ENCODE measurements around the gene MYH9. TPM values are rescaled to one million over a fixed set of nuclear protein-coding genes. Genes with fewer than 3 reads are reported as not detected.

Gene MYH9
- total RNA-seq, 4 donors from 2014 or later = 241 to 387 (median 358) TPM

DNA sequence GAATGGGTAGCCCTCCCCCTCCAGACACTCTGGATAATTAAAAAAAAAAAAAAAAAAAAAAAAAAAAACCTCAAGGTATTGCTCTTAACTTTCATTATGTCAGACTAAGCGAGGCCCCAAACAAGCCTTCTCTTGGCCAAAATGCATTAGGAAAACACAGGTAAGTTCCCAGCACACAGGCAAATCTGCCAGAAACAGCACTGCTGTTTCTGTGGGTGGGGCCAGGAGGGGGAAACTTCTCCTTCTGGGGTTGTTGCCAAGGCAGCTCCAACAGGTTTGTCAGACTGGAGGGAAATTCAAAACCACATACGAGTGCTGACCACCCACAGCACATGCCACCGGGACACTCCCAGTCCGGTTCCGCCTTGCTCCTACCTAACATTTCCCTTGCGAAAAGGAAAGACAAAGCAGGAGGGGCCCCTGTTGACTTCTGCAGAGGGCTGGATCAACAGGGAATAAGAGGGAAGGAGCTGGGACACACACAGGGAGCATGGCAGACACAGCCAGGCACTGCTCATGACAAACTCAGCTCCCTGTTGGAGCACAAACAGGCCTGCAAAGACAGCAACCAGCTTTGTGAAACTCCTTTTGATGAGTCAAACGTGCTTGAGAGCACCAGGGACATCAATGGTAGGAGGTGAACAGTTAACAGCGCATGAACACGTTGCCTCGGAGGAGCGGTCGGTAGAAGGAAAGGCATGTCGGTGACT is 55.0 kb downstream of the MYH9 start:
- peak overlapping the region in 2 of 4 donors; percentile 3 to 14 for H3K4me3 ChIP-seq

DNA sequence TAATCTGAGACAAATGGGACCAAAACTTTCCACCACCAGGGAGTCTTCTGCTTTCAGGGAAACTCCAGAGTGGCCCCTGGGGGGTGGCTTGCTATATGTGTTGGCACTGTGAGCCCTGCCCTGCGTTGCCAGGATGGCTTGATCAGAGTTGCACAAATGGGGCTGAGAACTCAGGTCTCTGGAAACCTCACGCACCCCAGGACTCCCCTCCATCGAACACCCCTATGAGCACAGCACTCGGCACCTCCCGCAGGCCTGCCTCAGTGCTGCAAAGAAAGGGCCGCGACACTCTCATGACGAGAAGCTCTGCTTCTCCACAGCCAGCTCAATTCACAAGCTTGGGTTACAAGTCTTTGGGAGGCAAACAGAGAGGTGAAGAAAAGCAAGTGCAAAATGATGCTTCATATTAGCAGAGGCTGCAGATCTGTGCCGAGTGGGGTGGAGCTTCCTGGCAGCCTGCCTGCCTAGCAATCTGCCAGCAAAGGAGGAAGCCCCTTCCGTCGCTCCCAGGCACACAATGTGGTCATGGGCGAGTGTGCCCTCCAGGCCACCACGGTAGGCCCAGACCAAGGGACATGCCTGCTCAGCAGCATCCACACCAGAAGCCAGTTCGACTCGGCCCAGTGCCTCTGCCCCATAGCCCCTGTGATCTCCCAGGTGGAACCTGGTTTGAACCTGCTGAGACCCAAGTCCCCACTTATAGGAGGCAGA is 55.7 kb downstream of the MYH9 start:
- Histone ChIP-seq H3K4me3 (peak overlapping the region; percentile 7 to 17 (median 12)), H3K27me3 (no peaks in the 10 kb centered on the region), H3K4me1 (peaks cover 100% of the 10 kb centered on the region in 4 donors), H3K9me3 (no peaks in the 10 kb centered on the region), H3K27ac (replicated peaks in 1 of 4) (peak overlapping the region; percentile 95 to 100 (median 98)), H3K36me3 (peaks cover 3 to 50% (median 37%) of the 10 kb centered on the region in 4 donors)
- intact Hi-C loops (cut with DNase I) = loop anchor here (2.0 kb wide), 1 partner anchor 55 kb away; the partner anchor contains the start of gene MYH9
- TF ChIP-seq EP300 (IDR thresholded peaks at IDR 0.05) (no peak), POLR2AphosphoS5 (IDR thresholded peaks at IDR 0.05) (peak in 1 of 2 donors; percentile 64)
- 10% methylated on average over 5 of the region's 15 CpGs for WGBS
- no peak for DNase-seq (ENCODE audit: extremely low spot score)

More for the DNA sequence above, 55.0 kb downstream of the MYH9 start:
- DNase-seq (ENCODE audit: extremely low spot score) = no peak
- Histone ChIP-seq H3K27ac (replicated peaks in 1 of 4) (peak overlapping the region; percentile 95 to 100 (median 98)), H3K4me1 (peaks cover 100% of the 10 kb centered on the region in 4 donors), H3K27me3 (no peaks in the 10 kb centered on the region), H3K9me3 (no peaks in the 10 kb centered on the region), H3K36me3 (peaks cover 8 to 48% (median 35%) of the 10 kb centered on the region in 4 donors)
- WGBS = 26% methylated on average over 13 of the region's 13 CpGs
- intact Hi-C loops (cut with DNase I) = no loop called here
- TF ChIP-seq EP300 (IDR thresholded peaks at IDR 0.05) (no peak), POLR2AphosphoS5 (IDR thresholded peaks at IDR 0.05) (peak in 1 of 2 donors; percentile 45)
- TF ChIP-seq, protein P1, sequence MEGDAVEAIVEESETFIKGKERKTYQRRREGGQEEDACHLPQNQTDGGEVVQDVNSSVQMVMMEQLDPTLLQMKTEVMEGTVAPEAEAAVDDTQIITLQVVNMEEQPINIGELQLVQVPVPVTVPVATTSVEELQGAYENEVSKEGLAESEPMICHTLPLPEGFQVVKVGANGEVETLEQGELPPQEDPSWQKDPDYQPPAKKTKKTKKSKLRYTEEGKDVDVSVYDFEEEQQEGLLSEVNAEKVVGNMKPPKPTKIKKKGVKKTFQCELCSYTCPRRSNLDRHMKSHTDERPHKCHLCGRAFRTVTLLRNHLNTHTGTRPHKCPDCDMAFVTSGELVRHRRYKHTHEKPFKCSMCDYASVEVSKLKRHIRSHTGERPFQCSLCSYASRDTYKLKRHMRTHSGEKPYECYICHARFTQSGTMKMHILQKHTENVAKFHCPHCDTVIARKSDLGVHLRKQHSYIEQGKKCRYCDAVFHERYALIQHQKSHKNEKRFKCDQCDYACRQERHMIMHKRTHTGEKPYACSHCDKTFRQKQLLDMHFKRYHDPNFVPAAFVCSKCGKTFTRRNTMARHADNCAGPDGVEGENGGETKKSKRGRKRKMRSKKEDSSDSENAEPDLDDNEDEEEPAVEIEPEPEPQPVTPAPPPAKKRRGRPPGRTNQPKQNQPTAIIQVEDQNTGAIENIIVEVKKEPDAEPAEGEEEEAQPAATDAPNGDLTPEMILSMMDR (IDR thresholded peaks at IDR 0.05) = no peak

DNA sequence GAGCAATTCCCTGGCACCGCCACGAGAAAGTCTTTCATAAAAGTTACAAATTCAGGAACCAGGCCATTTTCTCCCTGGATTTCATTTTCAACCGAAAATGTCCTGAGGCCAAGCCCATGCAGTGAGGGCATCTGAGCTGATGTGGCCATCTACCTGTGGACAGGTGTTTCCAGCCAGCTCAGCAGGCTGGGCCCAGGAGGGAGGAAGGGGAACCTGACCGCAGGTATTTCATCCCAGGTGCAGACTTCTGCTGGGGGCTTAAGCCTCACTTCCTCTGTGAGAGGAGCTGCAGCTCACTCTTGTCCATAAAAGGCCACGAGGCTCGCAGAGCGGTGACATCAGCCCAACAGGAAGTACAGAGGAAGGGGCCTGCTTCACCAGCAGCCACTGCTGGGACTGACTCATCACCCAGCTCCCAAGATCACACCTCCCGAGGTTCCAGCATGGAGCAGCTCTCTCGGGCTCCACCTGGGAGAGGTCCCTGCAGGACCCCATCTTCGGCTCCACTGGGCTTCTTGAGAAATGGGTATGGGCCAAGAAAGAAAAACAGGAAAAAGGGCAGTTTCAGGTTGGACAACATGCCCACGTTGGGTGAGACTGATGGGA is 56.4 kb downstream of the MYH9 start:
- Histone ChIP-seq H3K27me3 (no peaks in the 10 kb centered on the region), H3K4me3 (peak overlapping the region; percentile 3 to 15 (median 10)), H3K27ac (replicated peaks in 1 of 4) (peak overlapping the region; percentile 95 to 100 (median 98)), H3K36me3 (peaks cover 0 to 50% (median 37%) of the 10 kb centered on the region in 4 donors), H3K9me3 (no peaks in the 10 kb centered on the region), H3K4me1 (peaks cover 100% of the 10 kb centered on the region in 4 donors)
- peak; percentile 97 for DNase-seq (ENCODE audit: extremely low spot score)
- intact Hi-C loops (cut with DNase I) = loop anchor here (2.0 kb wide), 1 partner anchor 55 kb away; the partner anchor contains the start of gene MYH9
- 9% methylated on average over 8 of the region's 11 CpGs for WGBS
- TF ChIP-seq, protein P1 (IDR thresholded peaks at IDR 0.05) = no peak
- TF ChIP-seq EP300 (IDR thresholded peaks at IDR 0.05) (no peak), POLR2A (IDR thresholded peaks at IDR 0.05; ENCODE audit: low read depth) (no peak), POLR2AphosphoS5 (IDR thresholded peaks at IDR 0.05) (peak in 1 of 2 donors; percentile 95)

DNA sequence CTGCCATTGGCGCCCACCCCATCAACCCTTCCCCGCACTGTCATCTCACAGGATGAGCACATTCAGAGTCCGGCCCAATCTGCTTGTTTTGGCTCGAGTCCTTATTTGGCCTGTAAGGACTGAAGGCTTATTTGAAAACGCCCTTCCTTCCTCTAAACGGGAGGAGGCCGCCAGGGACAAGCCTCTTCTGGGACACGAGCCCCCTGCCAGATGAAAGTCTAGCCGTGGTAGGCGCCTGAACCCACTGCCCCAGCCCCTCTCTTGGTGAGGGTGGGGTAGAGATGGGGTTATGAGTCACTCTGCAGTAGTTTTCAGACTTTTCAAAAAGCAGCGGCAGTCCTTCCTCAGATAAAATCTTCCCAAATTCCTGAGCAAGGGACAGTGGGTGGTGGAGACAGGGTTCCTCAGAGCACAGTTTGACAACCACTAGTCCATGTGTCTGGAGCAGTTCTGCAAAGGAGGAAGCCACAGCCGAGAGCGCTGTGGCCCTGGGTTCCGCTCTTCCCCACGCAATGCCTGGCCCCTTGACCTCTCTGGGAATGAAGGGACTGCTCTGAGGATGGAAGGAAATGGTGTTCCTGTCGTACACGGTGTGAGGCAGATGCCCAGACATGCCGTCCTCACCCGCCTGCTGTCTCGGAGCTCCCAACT is 57.0 kb downstream of the MYH9 start:
- intact Hi-C loops (cut with DNase I) = loop anchor here (2.0 kb wide), 1 partner anchor 56 kb away; the partner anchor contains the start of gene MYH9
- Histone ChIP-seq H3K9me3 (no peaks in the 10 kb centered on the region), H3K27me3 (no peaks in the 10 kb centered on the region), H3K4me3 (peak overlapping the region; percentile 3 to 36 (median 22)), H3K27ac (replicated peaks in 1 of 4) (peak overlapping the region; percentile 95 to 100 (median 98)), H3K36me3 (peaks cover 0 to 50% (median 37%) of the 10 kb centered on the region in 4 donors), H3K4me1 (peaks cover 100% of the 10 kb centered on the region in 4 donors)
- no peak for DNase-seq (ENCODE audit: extremely low spot score)
- TF ChIP-seq, protein P1 (IDR thresholded peaks at IDR 0.05) = no peak
- TF ChIP-seq EP300 (IDR thresholded peaks at IDR 0.05) = peak; percentile 90
- WGBS = 14% methylated on average over 17 of the region's 20 CpGs

Measured in esophagus muscularis mucosa (tissue), 4 donors.